ENCODE data around the gene ADRA2C. TPM values are rescaled to one million over a fixed set of nuclear protein-coding genes. Genes with fewer than 3 reads are reported as not detected.

The ADRA2C gene
- 1.0 TPM for total RNA-seq

- H3K27ac ChIP-seq (ENCODE audit: low read depth, low read length): no peak within 1 kb of the TSS
- no peaks in the 10 kb centered on the region for H3K36me3 ChIP-seq (ENCODE audit: control insufficient read depth in 3 of 3, insufficient read depth in 3 of 3, low read length in 3 of 3)
- H3K9me3 ChIP-seq (ENCODE audit: control insufficient read depth in 3 of 3, low read length in 3 of 3): peaks cover 0 to 3% (median 0%) of the 10 kb centered on the region in 3 donors
- peak within 1 kb of the TSS in 2 of 3 donors; percentile 38 to 57 for H3K9ac ChIP-seq (ENCODE audit: low read depth in 1 of 3, low read length in 3 of 3)
- peaks cover 45 to 59% (median 50%) of the 10 kb centered on the region in 3 donors for H3K27me3 ChIP-seq (ENCODE audit: control insufficient read depth in 3 of 3, insufficient read depth in 3 of 3, low read length in 3 of 3)
- peak within 1 kb of the TSS in 2 of 3 donors; percentile 65 to 67 for H3K4me3 ChIP-seq (ENCODE audit: low read length in 3 of 3)
- peaks cover 4 to 16% (median 10%) of the 10 kb centered on the region in 3 donors for H3K4me1 ChIP-seq (ENCODE audit: control insufficient read depth in 3 of 3, insufficient read depth in 3 of 3, low read length in 3 of 3)
These were observed at the start of gene ADRA2C for GRCh38 chr4:3766036-3766784. TSS of gene ADRA2C (plus strand) at chr4:3766385. CDS start at chr4:3766607, 222 bp downstream.

- H3K27ac ChIP-seq (ENCODE audit: low read depth, low read length): no peak overlapping the region
- H3K27me3 ChIP-seq (ENCODE audit: control insufficient read depth in 3 of 3, insufficient read depth in 3 of 3, low read length in 3 of 3): peaks cover 16 to 59% (median 58%) of the 10 kb centered on the region in 3 donors
- no peak overlapping the region for H3K9ac ChIP-seq (ENCODE audit: low read depth in 1 of 3, low read length in 3 of 3)
- H3K4me1 ChIP-seq (ENCODE audit: control insufficient read depth in 3 of 3, insufficient read depth in 3 of 3, low read length in 3 of 3): no peaks in the 10 kb centered on the region
- H3K9me3 ChIP-seq (ENCODE audit: control insufficient read depth in 3 of 3, low read length in 3 of 3): peaks cover 0 to 8% (median 7%) of the 10 kb centered on the region in 3 donors
- H3K4me3 ChIP-seq (ENCODE audit: low read length in 3 of 3): no peak overlapping the region
- H3K36me3 ChIP-seq (ENCODE audit: control insufficient read depth in 3 of 3, insufficient read depth in 3 of 3, low read length in 3 of 3): no peaks in the 10 kb centered on the region
These were observed 49.5 kb upstream of the ADRA2C start for GRCh38 chr4:3716631-3717235.

- Histone ChIP-seq H3K27ac (ENCODE audit: low read depth, low read length) (no peak overlapping the region), H3K4me1 (ENCODE audit: control insufficient read depth in 3 of 3, insufficient read depth in 3 of 3, low read length in 3 of 3) (no peaks in the 10 kb centered on the region), H3K9ac (ENCODE audit: low read depth in 1 of 3, low read length in 3 of 3) (no peak overlapping the region), H3K9me3 (ENCODE audit: control insufficient read depth in 3 of 3, low read length in 3 of 3) (peaks cover 0 to 8% (median 7%) of the 10 kb centered on the region in 3 donors), H3K36me3 (ENCODE audit: control insufficient read depth in 3 of 3, insufficient read depth in 3 of 3, low read length in 3 of 3) (no peaks in the 10 kb centered on the region), H3K27me3 (ENCODE audit: control insufficient read depth in 3 of 3, insufficient read depth in 3 of 3, low read length in 3 of 3) (peaks cover 17 to 60% (median 58%) of the 10 kb centered on the region in 3 donors), H3K4me3 (ENCODE audit: low read length in 3 of 3) (no peak overlapping the region)
These were observed 48.9 kb upstream of the ADRA2C start for GRCh38 chr4:3717241-3717640.

GRCh38 chr4:3718462-3718861 lies 47.7 kb upstream of the ADRA2C start:
- no peak overlapping the region for H3K27ac ChIP-seq (ENCODE audit: low read depth, low read length)
- no peak overlapping the region for H3K9ac ChIP-seq (ENCODE audit: low read depth in 1 of 3, low read length in 3 of 3)
- no peaks in the 10 kb centered on the region for H3K4me1 ChIP-seq (ENCODE audit: control insufficient read depth in 3 of 3, insufficient read depth in 3 of 3, low read length in 3 of 3)
- no peaks in the 10 kb centered on the region for H3K36me3 ChIP-seq (ENCODE audit: control insufficient read depth in 3 of 3, insufficient read depth in 3 of 3, low read length in 3 of 3)
- peaks cover 0 to 8% (median 7%) of the 10 kb centered on the region in 3 donors for H3K9me3 ChIP-seq (ENCODE audit: control insufficient read depth in 3 of 3, low read length in 3 of 3)
- peaks cover 23 to 65% (median 62%) of the 10 kb centered on the region in 3 donors for H3K27me3 ChIP-seq (ENCODE audit: control insufficient read depth in 3 of 3, insufficient read depth in 3 of 3, low read length in 3 of 3)
- no peak overlapping the region for H3K4me3 ChIP-seq (ENCODE audit: low read length in 3 of 3)

- H3K27ac ChIP-seq (ENCODE audit: low read depth, low read length): no peak overlapping the region
- H3K4me3 ChIP-seq (ENCODE audit: low read length in 3 of 3): no peak overlapping the region
- H3K9ac ChIP-seq (ENCODE audit: low read depth in 1 of 3, low read length in 3 of 3): no peak overlapping the region
- no peaks in the 10 kb centered on the region for H3K36me3 ChIP-seq (ENCODE audit: control insufficient read depth in 3 of 3, insufficient read depth in 3 of 3, low read length in 3 of 3)
- peaks cover 29 to 68% (median 64%) of the 10 kb centered on the region in 3 donors for H3K27me3 ChIP-seq (ENCODE audit: control insufficient read depth in 3 of 3, insufficient read depth in 3 of 3, low read length in 3 of 3)
- H3K4me1 ChIP-seq (ENCODE audit: control insufficient read depth in 3 of 3, insufficient read depth in 3 of 3, low read length in 3 of 3): no peaks in the 10 kb centered on the region
- peaks cover 0 to 8% (median 7%) of the 10 kb centered on the region in 3 donors for H3K9me3 ChIP-seq (ENCODE audit: control insufficient read depth in 3 of 3, low read length in 3 of 3)
These were observed 47.0 kb upstream of the ADRA2C start for GRCh38 chr4:3719191-3719590.

- H3K4me3 ChIP-seq (ENCODE audit: low read length in 3 of 3): no peak overlapping the region
- peaks cover 33 to 75% (median 66%) of the 10 kb centered on the region in 3 donors for H3K27me3 ChIP-seq (ENCODE audit: control insufficient read depth in 3 of 3, insufficient read depth in 3 of 3, low read length in 3 of 3)
- peaks cover 0 to 8% (median 7%) of the 10 kb centered on the region in 3 donors for H3K9me3 ChIP-seq (ENCODE audit: control insufficient read depth in 3 of 3, low read length in 3 of 3)
- H3K4me1 ChIP-seq (ENCODE audit: control insufficient read depth in 3 of 3, insufficient read depth in 3 of 3, low read length in 3 of 3): no peaks in the 10 kb centered on the region
- H3K27ac ChIP-seq (ENCODE audit: low read depth, low read length): no peak overlapping the region
- H3K9ac ChIP-seq (ENCODE audit: low read depth in 1 of 3, low read length in 3 of 3): no peak overlapping the region
- H3K36me3 ChIP-seq (ENCODE audit: control insufficient read depth in 3 of 3, insufficient read depth in 3 of 3, low read length in 3 of 3): no peaks in the 10 kb centered on the region
These were observed 46.3 kb upstream of the ADRA2C start for GRCh38 chr4:3719836-3720235.

GRCh38 chr4:3720466-3720865 lies 45.7 kb upstream of the ADRA2C start:
- H3K27me3 ChIP-seq (ENCODE audit: control insufficient read depth in 3 of 3, insufficient read depth in 3 of 3, low read length in 3 of 3): peaks cover 39 to 77% (median 66%) of the 10 kb centered on the region in 3 donors
- no peak overlapping the region for H3K4me3 ChIP-seq (ENCODE audit: low read length in 3 of 3)
- H3K9ac ChIP-seq (ENCODE audit: low read depth in 1 of 3, low read length in 3 of 3): no peak overlapping the region

GRCh38 chr4:3721186-3721585 lies 45.0 kb upstream of the ADRA2C start:
- Histone ChIP-seq H3K4me3 (ENCODE audit: low read length in 3 of 3) (no peak overlapping the region), H3K4me1 (ENCODE audit: control insufficient read depth in 3 of 3, insufficient read depth in 3 of 3, low read length in 3 of 3) (no peaks in the 10 kb centered on the region), H3K9ac (ENCODE audit: low read depth in 1 of 3, low read length in 3 of 3) (no peak overlapping the region), H3K9me3 (ENCODE audit: control insufficient read depth in 3 of 3, low read length in 3 of 3) (peaks cover 0 to 8% (median 7%) of the 10 kb centered on the region in 3 donors), H3K36me3 (ENCODE audit: control insufficient read depth in 3 of 3, insufficient read depth in 3 of 3, low read length in 3 of 3) (no peaks in the 10 kb centered on the region), H3K27ac (ENCODE audit: low read depth, low read length) (no peak overlapping the region), H3K27me3 (ENCODE audit: control insufficient read depth in 3 of 3, insufficient read depth in 3 of 3, low read length in 3 of 3) (peaks cover 39 to 73% (median 62%) of the 10 kb centered on the region in 3 donors)

More at GRCh38 chr4:3720466-3720865, 45.7 kb upstream of the ADRA2C start:
- H3K36me3 ChIP-seq (ENCODE audit: control insufficient read depth in 3 of 3, insufficient read depth in 3 of 3, low read length in 3 of 3): no peaks in the 10 kb centered on the region
- H3K4me1 ChIP-seq (ENCODE audit: control insufficient read depth in 3 of 3, insufficient read depth in 3 of 3, low read length in 3 of 3): no peaks in the 10 kb centered on the region
- H3K9me3 ChIP-seq (ENCODE audit: control insufficient read depth in 3 of 3, low read length in 3 of 3): peaks cover 0 to 8% (median 7%) of the 10 kb centered on the region in 3 donors
- H3K27ac ChIP-seq (ENCODE audit: low read depth, low read length): no peak overlapping the region

GRCh38 chr4:3721627-3722026 lies 44.6 kb upstream of the ADRA2C start:
- no peaks in the 10 kb centered on the region for H3K4me1 ChIP-seq (ENCODE audit: control insufficient read depth in 3 of 3, insufficient read depth in 3 of 3, low read length in 3 of 3)
- H3K27me3 ChIP-seq (ENCODE audit: control insufficient read depth in 3 of 3, insufficient read depth in 3 of 3, low read length in 3 of 3): peaks cover 42 to 73% (median 61%) of the 10 kb centered on the region in 3 donors
- H3K27ac ChIP-seq (ENCODE audit: low read depth, low read length): no peak overlapping the region
- H3K9me3 ChIP-seq (ENCODE audit: control insufficient read depth in 3 of 3, low read length in 3 of 3): peaks cover 0 to 8% (median 7%) of the 10 kb centered on the region in 3 donors
- no peak overlapping the region for H3K9ac ChIP-seq (ENCODE audit: low read depth in 1 of 3, low read length in 3 of 3)
- H3K4me3 ChIP-seq (ENCODE audit: low read length in 3 of 3): no peak overlapping the region
- H3K36me3 ChIP-seq (ENCODE audit: control insufficient read depth in 3 of 3, insufficient read depth in 3 of 3, low read length in 3 of 3): no peaks in the 10 kb centered on the region

Measured in skeletal muscle tissue (tissue), 4 donors.